ENCODE results near the gene DTNBP1. TPM values are rescaled to one million over a fixed set of nuclear protein-coding genes. Genes with fewer than 3 reads are reported as not detected.

Gene DTNBP1
- total and polyA plus RNA-seq, 2 of the 4 experiments (the other 2 are of a cell fraction) = 4.8 to 18.7 TPM

DNA sequence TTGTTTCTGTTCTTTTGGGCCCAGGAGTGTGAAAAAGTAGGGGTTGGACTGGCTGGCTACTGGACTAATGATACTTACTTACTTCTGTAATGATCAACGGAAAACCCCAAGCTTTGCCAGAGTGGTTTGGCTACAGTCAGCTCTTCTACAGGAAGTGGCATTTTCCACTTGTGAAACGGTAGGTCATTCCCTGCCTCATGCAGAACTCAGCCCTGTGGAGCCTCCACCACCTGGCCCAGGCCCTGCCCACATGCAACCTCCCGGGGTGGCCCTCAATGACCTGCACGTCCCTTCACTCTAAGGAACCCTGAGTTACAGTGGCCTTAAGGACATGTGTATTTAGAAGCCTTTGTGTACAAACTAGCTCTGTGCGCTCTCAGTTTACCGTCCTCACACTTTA is 140.4 kb downstream of the DTNBP1 start:
- H2BK120ac ChIP-seq (ENCODE audit: low read depth, low read length) = no peak overlapping the region
- in situ Hi-C loops (cut with MboI; ENCODE audit: low sequenced_read_pairs) (no loop called here), intact Hi-C loops (cut with micrococcal nuclease) (no loop called here), dilution Hi-C loops (cut with HindIII; ENCODE audit: low sequenced_read_pairs, unreplicated experiment) (no loop called here)
- no peak overlapping the region for H2AK9ac ChIP-seq (replicated peaks; ENCODE audit: low read depth, low read length, poor library complexity)
- H2BK15ac ChIP-seq (ENCODE audit: low read depth, low read length) = no peak overlapping the region
- H2BK20ac ChIP-seq (ENCODE audit: low read depth, low read length) = no peak overlapping the region
- H3K27me3 ChIP-seq (ENCODE audit: control insufficient read depth, insufficient read depth, low read length) = no peaks in the 10 kb centered on the region
- peaks cover 0 to 8% of the 10 kb centered on the region in 2 experiments; a peak in 1 of 4 replicates for H3K79me1 ChIP-seq (ENCODE audit: low read depth in 1 of 2, low read length in 2 of 2)
- no peak overlapping the region for H3K4ac ChIP-seq (ENCODE audit: low read depth, low read length)
- H3K4me2 ChIP-seq (ENCODE audit: low read depth, low read length) = no peak overlapping the region
- ATAC-seq (ENCODE audit: low read depth) = no peak
- no peak overlapping the region for H4K5ac ChIP-seq (ENCODE audit: low read depth, low read length)
- no peak overlapping the region for H2BK5ac ChIP-seq (ENCODE audit: low read depth, low read length, poor library complexity, severe bottlenecking)
- H4K20me1 ChIP-seq (ENCODE audit: insufficient read depth, low read length) = peaks cover 3% of the 10 kb centered on the region; the same call in 1 of the 2 replicates
- H3K14ac ChIP-seq (replicated peaks; ENCODE audit: low read depth, low read length) = no peak overlapping the region
- ChIA-PET CTCF (no interaction called here), POLR2A (ENCODE audit: unreplicated experiment) (no interaction called here)
- no peak overlapping the region for H4K8ac ChIP-seq (ENCODE audit: low read depth in 2 of 2, low read length in 2 of 2)
- no peak for DNase-seq
- no TSS peak for BruUV-seq (replicated peaks)
- no peak overlapping the region for H3K27ac ChIP-seq (ENCODE audit: insufficient read depth, low read length)
- no peak overlapping the region for H3K9ac ChIP-seq (ENCODE audit: low read depth, low read length)
- no CpG with 5 or more reads among the region's 6 CpGs for WGBS, 2 experiments (ENCODE audit: extremely low coverage in 2 of 2, insufficient read length in 1 of 2)
- no peak overlapping the region for H4K91ac ChIP-seq (ENCODE audit: insufficient read depth, low read depth, low read length)
- no peak overlapping the region for H3K4me3 ChIP-seq (ENCODE audit: insufficient read depth, low read depth, low read length)
- no peaks in the 10 kb centered on the region for H3K9me3 ChIP-seq (ENCODE audit: control insufficient read depth, insufficient read depth, low read length)
- no peaks in the 10 kb centered on the region for H3K4me1 ChIP-seq (ENCODE audit: control insufficient read depth, insufficient read depth, low read length)
- H2AK5ac ChIP-seq (ENCODE audit: low read depth, low read length) = no peak overlapping the region
- no peak overlapping the region for H3K56ac ChIP-seq (ENCODE audit: extremely low read depth, insufficient read depth, low read length)
- H2AFZ ChIP-seq (replicated peaks; ENCODE audit: low read length, poor library complexity) = no peak overlapping the region
- TF ChIP-seq CEBPB (IDR thresholded peaks at IDR 0.05; ENCODE audit: low read depth, low read length) (no peak), MAFK (IDR thresholded peaks at IDR 0.05; ENCODE audit: low read depth, low read length) (no peak), RAD21 (IDR thresholded peaks at IDR 0.05; ENCODE audit: low read length) (no peak), RFX5 (IDR thresholded peaks at IDR 0.05; ENCODE audit: low read depth, low read length) (no peak), SMC3 (IDR thresholded peaks at IDR 0.05; ENCODE audit: low read depth, low read length) (no peak), POLR2A (IDR thresholded peaks at IDR 0.05; ENCODE audit: low read depth, low read length) (no peak)
- TF ChIP-seq, protein P1, sequence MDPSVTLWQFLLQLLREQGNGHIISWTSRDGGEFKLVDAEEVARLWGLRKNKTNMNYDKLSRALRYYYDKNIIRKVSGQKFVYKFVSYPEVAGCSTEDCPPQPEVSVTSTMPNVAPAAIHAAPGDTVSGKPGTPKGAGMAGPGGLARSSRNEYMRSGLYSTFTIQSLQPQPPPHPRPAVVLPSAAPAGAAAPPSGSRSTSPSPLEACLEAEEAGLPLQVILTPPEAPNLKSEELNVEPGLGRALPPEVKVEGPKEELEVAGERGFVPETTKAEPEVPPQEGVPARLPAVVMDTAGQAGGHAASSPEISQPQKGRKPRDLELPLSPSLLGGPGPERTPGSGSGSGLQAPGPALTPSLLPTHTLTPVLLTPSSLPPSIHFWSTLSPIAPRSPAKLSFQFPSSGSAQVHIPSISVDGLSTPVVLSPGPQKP (IDR thresholded peaks at IDR 0.05; ENCODE audit: borderline replicate concordance, low read depth, low read length) = no peak
- H3K18ac ChIP-seq (ENCODE audit: low read depth, low read length) = no peak overlapping the region
- H3K23ac ChIP-seq (ENCODE audit: low read depth, low read length) = no peak overlapping the region
- H3K9me1 ChIP-seq (ENCODE audit: insufficient read depth, low read length) = peaks cover 5% of the 10 kb centered on the region
- H3K36me3 ChIP-seq (ENCODE audit: control insufficient read depth, insufficient read depth, low read length) = peaks cover 55% of the 10 kb centered on the region
